ENCODE data around the gene FSD1.

The FSD1 gene

DNA sequence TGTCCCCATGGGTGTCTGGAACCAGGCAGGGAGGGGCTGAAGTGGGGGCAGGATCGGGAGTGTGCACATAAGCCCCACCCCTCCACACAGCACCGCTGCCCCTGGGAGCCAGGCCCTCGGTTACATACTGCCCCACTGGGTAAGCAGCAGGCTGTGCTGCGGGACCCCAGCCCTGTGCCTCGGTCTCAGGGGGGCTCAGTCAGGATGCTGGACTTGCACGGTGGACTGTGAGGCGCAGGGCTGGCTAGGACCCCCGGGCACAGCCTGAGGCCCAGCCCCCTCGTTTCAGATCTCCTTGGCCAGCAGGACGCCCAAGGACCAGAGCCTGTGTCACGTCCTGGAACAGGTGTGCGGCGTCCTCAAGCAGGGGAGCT lies 55.2 kb downstream of the FSD1 start:
- Histone ChIP-seq H3K79me2 (ENCODE audit: insufficient read depth, low read length) (no peaks in the 10 kb centered on the region), H3K4me3 (ENCODE audit: low read depth in 1 of 2, low read length in 2 of 2) (no peak overlapping the region), H2AFZ (ENCODE audit: low read depth, low read length) (no peak overlapping the region), H3K4me2 (ENCODE audit: insufficient read depth, low read length) (no peak overlapping the region), H4K20me1 (ENCODE audit: insufficient read depth, low read length) (peaks cover 16% of the 10 kb centered on the region), H3K36me3 (ENCODE audit: insufficient read depth, low read length) (peaks cover 75% of the 10 kb centered on the region), H3K9ac (ENCODE audit: low read depth, low read length) (no peak overlapping the region), H3K27ac (ENCODE audit: low read length) (no peak overlapping the region), H3K4me1 (ENCODE audit: insufficient read depth, low read length) (no peaks in the 10 kb centered on the region), H3K27me3 (ENCODE audit: insufficient read depth, low read length, poor library complexity) (no peaks in the 10 kb centered on the region), H3K9me3 (ENCODE audit: insufficient read depth, low read length, severe bottlenecking) (no peaks in the 10 kb centered on the region)
- ATAC-seq (ENCODE audit: insufficient read depth, low read depth), result 0 out of 3 replicates have a peak, but pooled peaks have one; percentile 12
- no peak for DNase-seq
- TF ChIP-seq EZH2 (IDR thresholded peaks at IDR 0.05; ENCODE audit: borderline replicate concordance, low read depth, low read length, severe bottlenecking), result no peak
- TF ChIP-seq, protein P1, sequence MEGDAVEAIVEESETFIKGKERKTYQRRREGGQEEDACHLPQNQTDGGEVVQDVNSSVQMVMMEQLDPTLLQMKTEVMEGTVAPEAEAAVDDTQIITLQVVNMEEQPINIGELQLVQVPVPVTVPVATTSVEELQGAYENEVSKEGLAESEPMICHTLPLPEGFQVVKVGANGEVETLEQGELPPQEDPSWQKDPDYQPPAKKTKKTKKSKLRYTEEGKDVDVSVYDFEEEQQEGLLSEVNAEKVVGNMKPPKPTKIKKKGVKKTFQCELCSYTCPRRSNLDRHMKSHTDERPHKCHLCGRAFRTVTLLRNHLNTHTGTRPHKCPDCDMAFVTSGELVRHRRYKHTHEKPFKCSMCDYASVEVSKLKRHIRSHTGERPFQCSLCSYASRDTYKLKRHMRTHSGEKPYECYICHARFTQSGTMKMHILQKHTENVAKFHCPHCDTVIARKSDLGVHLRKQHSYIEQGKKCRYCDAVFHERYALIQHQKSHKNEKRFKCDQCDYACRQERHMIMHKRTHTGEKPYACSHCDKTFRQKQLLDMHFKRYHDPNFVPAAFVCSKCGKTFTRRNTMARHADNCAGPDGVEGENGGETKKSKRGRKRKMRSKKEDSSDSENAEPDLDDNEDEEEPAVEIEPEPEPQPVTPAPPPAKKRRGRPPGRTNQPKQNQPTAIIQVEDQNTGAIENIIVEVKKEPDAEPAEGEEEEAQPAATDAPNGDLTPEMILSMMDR (IDR thresholded peaks at IDR 0.05; ENCODE audit: borderline replicate concordance, extremely low read depth, low read length, poor library complexity, severe bottlenecking), result no peak

DNA sequence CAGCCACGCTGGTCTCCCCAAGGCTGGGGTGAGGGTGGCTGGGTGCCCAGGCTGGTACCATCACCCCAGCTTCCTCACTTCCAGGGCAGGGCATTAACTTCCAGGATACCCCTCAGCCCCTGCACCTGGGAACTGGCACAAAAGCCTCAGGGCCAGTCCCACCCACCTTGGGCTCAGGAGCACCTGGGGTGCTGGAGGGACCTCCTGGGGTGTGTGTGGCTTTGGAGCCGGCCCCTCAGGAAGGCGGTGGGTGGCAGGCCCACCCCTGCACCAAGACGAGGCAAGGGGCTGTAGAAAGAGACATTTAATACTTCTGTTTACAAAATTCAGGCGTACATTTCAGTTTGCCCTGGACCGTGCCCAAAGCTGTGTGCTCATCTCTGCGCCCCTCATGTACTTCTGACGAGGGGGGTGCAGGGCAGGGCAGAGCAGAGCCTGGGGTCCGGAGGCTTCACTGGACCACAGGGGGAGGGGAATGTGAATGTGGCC lies 55.7 kb downstream of the FSD1 start:
- Histone ChIP-seq H3K4me1 (ENCODE audit: insufficient read depth, low read length) (no peaks in the 10 kb centered on the region), H3K27ac (ENCODE audit: low read length) (no peak overlapping the region), H3K4me3 (ENCODE audit: low read depth in 1 of 2, low read length in 2 of 2) (no peak overlapping the region), H3K4me2 (ENCODE audit: insufficient read depth, low read length) (no peak overlapping the region), H3K36me3 (ENCODE audit: insufficient read depth, low read length) (peaks cover 78% of the 10 kb centered on the region), H3K79me2 (ENCODE audit: insufficient read depth, low read length) (no peaks in the 10 kb centered on the region), H3K27me3 (ENCODE audit: insufficient read depth, low read length, poor library complexity) (no peaks in the 10 kb centered on the region), H3K9ac (ENCODE audit: low read depth, low read length) (no peak overlapping the region), H2AFZ (ENCODE audit: low read depth, low read length) (no peak overlapping the region), H3K9me3 (ENCODE audit: insufficient read depth, low read length, severe bottlenecking) (no peaks in the 10 kb centered on the region), H4K20me1 (ENCODE audit: insufficient read depth, low read length) (peaks cover 18% of the 10 kb centered on the region)
- no peak for DNase-seq
- no peak for ATAC-seq (ENCODE audit: insufficient read depth, low read depth)
- no peak for TF ChIP-seq EZH2 (IDR thresholded peaks at IDR 0.05; ENCODE audit: borderline replicate concordance, low read depth, low read length, severe bottlenecking)
- TF ChIP-seq, protein P1 (IDR thresholded peaks at IDR 0.05; ENCODE audit: borderline replicate concordance, extremely low read depth, low read length, poor library complexity, severe bottlenecking), result no peak

GRCh38 chr19:4360641-4361151 lies 56.3 kb downstream of the FSD1 start:
- no peak overlapping the region for H2AFZ ChIP-seq (ENCODE audit: low read depth, low read length)
- no peak for TF ChIP-seq EZH2 (IDR thresholded peaks at IDR 0.05; ENCODE audit: borderline replicate concordance, low read depth, low read length, severe bottlenecking)
- TF ChIP-seq, protein P1 (IDR thresholded peaks at IDR 0.05; ENCODE audit: borderline replicate concordance, extremely low read depth, low read length, poor library complexity, severe bottlenecking), result no peak
- no peak for DNase-seq
- no peak for ATAC-seq (ENCODE audit: insufficient read depth, low read depth)
- H3K4me1 ChIP-seq (ENCODE audit: insufficient read depth, low read length), result no peaks in the 10 kb centered on the region
- peaks cover 24% of the 10 kb centered on the region for H4K20me1 ChIP-seq (ENCODE audit: insufficient read depth, low read length)
- no peak overlapping the region for H3K4me3 ChIP-seq (ENCODE audit: low read depth in 1 of 2, low read length in 2 of 2)
- no peak overlapping the region for H3K9ac ChIP-seq (ENCODE audit: low read depth, low read length)
- no peaks in the 10 kb centered on the region for H3K9me3 ChIP-seq (ENCODE audit: insufficient read depth, low read length, severe bottlenecking)
- H3K36me3 ChIP-seq (ENCODE audit: insufficient read depth, low read length), result peaks cover 84% of the 10 kb centered on the region
- no peak overlapping the region for H3K27ac ChIP-seq (ENCODE audit: low read length)
- H3K4me2 ChIP-seq (ENCODE audit: insufficient read depth, low read length), result no peak overlapping the region
- no peaks in the 10 kb centered on the region for H3K79me2 ChIP-seq (ENCODE audit: insufficient read depth, low read length)
- no peaks in the 10 kb centered on the region for H3K27me3 ChIP-seq (ENCODE audit: insufficient read depth, low read length, poor library complexity)
